SU-DHL-6 (cell line): ENCODE results near the gene RAI1.

ENCODE experiments used
- EZH2phosphoT487 ChIP-seq: fragments of 200-600 bp; sonication (generic), shearing (Covaris generic); conservative IDR thresholded peaks from 2 replicates; pipeline ENCODE4 v1.6.1; 2018; ENCODE audit warnings: mild to moderate bottlenecking, antibody characterized with exemption, low read length, moderate library complexity, mixed read lengths
- TF ChIP-seq, protein P1 (sequence below): fragments of 200-600 bp; sonication (generic); IDR thresholded peaks from one replicate; pipeline ENCODE4 v1.5.1; 2017; ENCODE audit warnings: antibody characterized with exemption, mild to moderate bottlenecking, low read length, moderate library complexity; ENCODE audit not compliant: insufficient read depth, poor library complexity, severe bottlenecking

DNA sequence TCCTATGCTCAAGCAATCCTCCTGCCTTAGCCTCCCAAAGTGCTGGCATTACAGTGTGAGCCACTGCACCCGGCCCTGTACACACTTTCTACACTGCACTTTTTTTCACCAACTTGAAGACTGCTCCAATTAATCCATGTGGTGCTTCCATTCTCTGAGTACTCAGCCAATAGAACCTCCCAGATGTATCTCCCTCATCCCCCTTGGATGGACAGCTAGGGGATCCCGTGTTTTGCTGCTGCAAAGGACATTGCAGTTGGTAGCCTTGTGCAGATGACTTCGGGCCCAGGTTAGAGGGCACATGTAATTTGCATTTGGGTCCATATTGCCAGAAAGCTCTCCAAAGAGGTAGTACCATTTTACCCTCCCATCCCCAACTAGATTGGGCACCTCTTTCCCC, 95.6 kb downstream of the RAI1 start:
- TF ChIP-seq, protein P1, sequence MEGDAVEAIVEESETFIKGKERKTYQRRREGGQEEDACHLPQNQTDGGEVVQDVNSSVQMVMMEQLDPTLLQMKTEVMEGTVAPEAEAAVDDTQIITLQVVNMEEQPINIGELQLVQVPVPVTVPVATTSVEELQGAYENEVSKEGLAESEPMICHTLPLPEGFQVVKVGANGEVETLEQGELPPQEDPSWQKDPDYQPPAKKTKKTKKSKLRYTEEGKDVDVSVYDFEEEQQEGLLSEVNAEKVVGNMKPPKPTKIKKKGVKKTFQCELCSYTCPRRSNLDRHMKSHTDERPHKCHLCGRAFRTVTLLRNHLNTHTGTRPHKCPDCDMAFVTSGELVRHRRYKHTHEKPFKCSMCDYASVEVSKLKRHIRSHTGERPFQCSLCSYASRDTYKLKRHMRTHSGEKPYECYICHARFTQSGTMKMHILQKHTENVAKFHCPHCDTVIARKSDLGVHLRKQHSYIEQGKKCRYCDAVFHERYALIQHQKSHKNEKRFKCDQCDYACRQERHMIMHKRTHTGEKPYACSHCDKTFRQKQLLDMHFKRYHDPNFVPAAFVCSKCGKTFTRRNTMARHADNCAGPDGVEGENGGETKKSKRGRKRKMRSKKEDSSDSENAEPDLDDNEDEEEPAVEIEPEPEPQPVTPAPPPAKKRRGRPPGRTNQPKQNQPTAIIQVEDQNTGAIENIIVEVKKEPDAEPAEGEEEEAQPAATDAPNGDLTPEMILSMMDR = no peak
- no peak for TF ChIP-seq EZH2phosphoT487
